Neural progenitor cell (in vitro differentiated cells): Measurements from ENCODE around the gene INA. TPM values are rescaled to one million over a fixed set of nuclear protein-coding genes. Genes with fewer than 3 reads are reported as not detected.

Experiments used
- DNase-seq: peaks from one replicate; pipeline ENCODE4 v3.0.0-alpha.2; 2016; ENCODE audit warnings: low spot score
- H2AFZ ChIP-seq: fragments of 200-600 bp; sonication (generic); replicated peaks from 2 replicates; pipeline ENCODE4 v1.6.1; 2016; ENCODE audit warnings: antibody characterized with exemption
- H3F3A ChIP-seq: fragments of 200-600 bp; sonication (generic); 2 replicates; pipeline ENCODE4 v1.6.1; 2016; ENCODE audit warnings: antibody characterized with exemption, low read depth
- H3K27ac ChIP-seq: fragments of 200-600 bp; sonication (generic); 2 replicates; pipeline ENCODE4 v1.5.1; 2016; ENCODE audit warnings: mild to moderate bottlenecking
- H3K27me3 ChIP-seq: fragments of 200-600 bp; sonication (generic); 2 replicates; pipeline ENCODE4 v1.6.1; 2016; ENCODE audit warnings: mild to moderate bottlenecking, moderate library complexity
- H3K36me3 ChIP-seq: fragments of 200-600 bp; sonication (generic); 2 replicates; pipeline ENCODE4 v1.5.1; 2016
- H3K4me1 ChIP-seq: fragments of 200-600 bp; sonication (generic); 2 replicates; pipeline ENCODE4 v1.6.1; 2016; ENCODE audit warnings: mixed run types
- H3K4me2 ChIP-seq: fragments of 200-600 bp; sonication (generic); 2 replicates; pipeline ENCODE4 v1.6.1; 2016
- H3K4me3 ChIP-seq: fragments of 200-600 bp; sonication (generic); 2 replicates; pipeline ENCODE4 v1.5.1; 2016
- H3K79me2 ChIP-seq: fragments of 200-600 bp; sonication (generic); 2 replicates; pipeline ENCODE4 v1.6.1; 2016; ENCODE audit warnings: low read depth
- H3K9ac ChIP-seq: fragments of 200-600 bp; sonication (generic); 2 replicates; pipeline ENCODE4 v1.6.1; 2016
- H3K9me3 ChIP-seq: fragments of 200-600 bp; sonication (generic); 2 replicates; pipeline ENCODE4 v1.5.1; 2016; ENCODE audit warnings: low read depth
- H4K20me1 ChIP-seq: fragments of 200-600 bp; sonication (generic); 2 replicates; pipeline ENCODE4 v1.6.1; 2016; ENCODE audit warnings: low read depth
- H3K27ac Mint-ChIP-seq: 3 replicates; pipeline ENCODE4 v1.8.0; 2021; ENCODE audit warnings: mixed read lengths
- H3K27me3 Mint-ChIP-seq: 2 replicates; pipeline ENCODE4 v1.8.0; 2022; ENCODE audit warnings: low read depth, mild to moderate bottlenecking, inconsistent platforms, moderate library complexity, mixed read lengths; ENCODE audit not compliant: insufficient read depth
- H3K36me3 Mint-ChIP-seq: 3 replicates; pipeline ENCODE4 v1.8.0; 2021; ENCODE audit warnings: mixed read lengths
- H3K4me1 Mint-ChIP-seq: 3 replicates; pipeline ENCODE4 v1.8.0; 2021; ENCODE audit warnings: mixed read lengths
- H3K4me3 Mint-ChIP-seq: 3 replicates; pipeline ENCODE4 v1.8.0; 2021; ENCODE audit warnings: mild to moderate bottlenecking, moderate library complexity, mixed read lengths
- H3K9me3 Mint-ChIP-seq: 3 replicates; pipeline ENCODE4 v1.8.0; 2020; ENCODE audit warnings: mixed read lengths
- CTCF ChIP-seq: fragments of 200-600 bp; sonication (generic); IDR thresholded peaks from 2 replicates; pipeline ENCODE4 v1.5.1; 2017; ENCODE audit warnings: antibody characterized with exemption, mild to moderate bottlenecking
- EZH2 ChIP-seq: fragments of 200-600 bp; sonication (generic); IDR thresholded peaks from 2 replicates; pipeline ENCODE4 v1.6.1; 2017; ENCODE audit warnings: antibody characterized with exemption, mild to moderate bottlenecking, moderate library complexity
- EZH2phosphoT487 ChIP-seq: fragments of 200-600 bp; sonication (generic); IDR thresholded peaks from 2 replicates; pipeline ENCODE4 v1.6.1; 2017; ENCODE audit warnings: antibody characterized with exemption
- total RNA-seq: library from RNA; depleted of rRNA; stranded (reverse); fragments of >200 nt; gene quantifications from 2 replicates; pipeline ENCODE4 v1.2.3, GENCODE V29; 2015; ENCODE audit warnings: low replicate concordance

INA gene
- total RNA-seq, 1 donor from 2014 or later: 9.7 TPM

GRCh38 chr10:103310197-103310596 lies 33.3 kb downstream of the INA start:
- Mint-ChIP-seq H3K27me3 (no peaks in the 10 kb centered on the region), H3K27ac (no peak overlapping the region), H3K9me3 (no peaks in the 10 kb centered on the region), H3K36me3 (peaks cover 30% of the 10 kb centered on the region), H3K4me3 (no peak overlapping the region), H3K4me1 (peaks cover 2% of the 10 kb centered on the region)
- TF ChIP-seq CTCF (no peak), EZH2phosphoT487 (no peak)
- Histone ChIP-seq H3K79me2 (no peaks in the 10 kb centered on the region), H3K27me3 (no peaks in the 10 kb centered on the region), H3K9ac (no peak overlapping the region), H3K36me3 (peaks cover 18% of the 10 kb centered on the region), H2AFZ (no peak overlapping the region), H3K4me2 (no peak overlapping the region), H3K4me1 (no peaks in the 10 kb centered on the region), H3F3A (no peaks in the 10 kb centered on the region), H3K9me3 (no peaks in the 10 kb centered on the region), H3K27ac (no peak overlapping the region), H4K20me1 (no peaks in the 10 kb centered on the region), H3K4me3 (no peak overlapping the region)
- DNase-seq: no peak

GRCh38 chr10:103316087-103316486 lies 39.1 kb downstream of the INA start:
- H3K27me3 Mint-ChIP-seq: no peaks in the 10 kb centered on the region
- H3K36me3 ChIP-seq: peaks cover 14% of the 10 kb centered on the region
- no peak overlapping the region for H3K9ac ChIP-seq
- H3K4me2 ChIP-seq: no peak overlapping the region
- H3K27ac ChIP-seq: no peak overlapping the region
- no peaks in the 10 kb centered on the region for H3K79me2 ChIP-seq
- no peak overlapping the region for H3K27ac Mint-ChIP-seq
- no peaks in the 10 kb centered on the region for H3F3A ChIP-seq
- H3K9me3 Mint-ChIP-seq: no peaks in the 10 kb centered on the region
- H3K27me3 ChIP-seq: no peaks in the 10 kb centered on the region
- H3K4me3 Mint-ChIP-seq: no peak overlapping the region
- no peaks in the 10 kb centered on the region for H4K20me1 ChIP-seq
- no peaks in the 10 kb centered on the region for H3K9me3 ChIP-seq
- no peak for DNase-seq
- no peak overlapping the region for H3K4me3 ChIP-seq
- no peak overlapping the region for H2AFZ ChIP-seq
- no peak for TF ChIP-seq EZH2
- TF ChIP-seq CTCF: no peak
- no peak for TF ChIP-seq EZH2phosphoT487
- no peaks in the 10 kb centered on the region for H3K4me1 Mint-ChIP-seq
- H3K4me1 ChIP-seq: no peaks in the 10 kb centered on the region
- H3K36me3 Mint-ChIP-seq: peaks cover 15% of the 10 kb centered on the region

- Histone ChIP-seq H3K9me3 (no peaks in the 10 kb centered on the region), H3K4me1 (no peaks in the 10 kb centered on the region), H3K79me2 (no peaks in the 10 kb centered on the region), H3K27me3 (no peaks in the 10 kb centered on the region), H3K9ac (no peak overlapping the region), H2AFZ (no peak overlapping the region), H3K4me2 (no peak overlapping the region), H3K27ac (no peak overlapping the region), H3K36me3 (peaks cover 9% of the 10 kb centered on the region), H3K4me3 (no peak overlapping the region), H4K20me1 (no peaks in the 10 kb centered on the region), H3F3A (no peaks in the 10 kb centered on the region)
- no peaks in the 10 kb centered on the region for H3K4me1 Mint-ChIP-seq
- H3K36me3 Mint-ChIP-seq: peaks cover 23% of the 10 kb centered on the region
- no peaks in the 10 kb centered on the region for H3K9me3 Mint-ChIP-seq
- DNase-seq: no peak
- no peak overlapping the region for H3K27ac Mint-ChIP-seq
- no peak overlapping the region for H3K4me3 Mint-ChIP-seq
- H3K27me3 Mint-ChIP-seq: peaks cover 2% of the 10 kb centered on the region
- TF ChIP-seq CTCF (no peak), EZH2phosphoT487 (no peak), EZH2 (no peak)
These were observed 51.0 kb downstream of the INA start for GRCh38 chr10:103327906-103328305.
